ENCODE data around the gene NCKAP5. TPM values are rescaled to one million over a fixed set of nuclear protein-coding genes. Genes with fewer than 3 reads are reported as not detected.
A peak's percentile ranks its signal among the peaks of the same experiment; 100 is the strongest.

NCKAP5 gene
- total and polyA plus RNA-seq, 2 donors (not counting 1 experiment from before 2014, with no cell fraction given), result not detected

DNA sequence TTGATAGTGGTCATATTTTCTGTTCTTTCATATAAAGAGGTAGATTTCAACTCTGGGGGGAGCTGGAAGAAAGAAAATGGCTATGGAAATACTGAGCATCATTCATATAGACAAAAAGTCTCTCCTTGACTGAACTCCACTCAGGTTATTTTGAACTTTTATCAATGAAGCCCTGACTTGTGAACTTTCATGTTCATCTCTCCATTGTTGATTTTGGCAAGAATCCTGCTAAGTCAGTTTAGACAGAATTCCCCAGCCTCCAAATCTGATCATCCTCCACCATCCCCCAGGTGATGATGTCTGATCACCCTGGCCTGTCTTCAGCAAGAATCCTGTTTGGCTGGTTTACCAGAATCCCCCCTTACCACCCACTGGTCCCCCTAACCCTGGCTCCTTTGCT lies 395.0 kb downstream of the NCKAP5 start:
- H3K4me1 ChIP-seq (ENCODE audit: control insufficient read depth in 2 of 2, insufficient read depth in 2 of 2, low read length in 2 of 2), result no peaks in the 10 kb centered on the region
- DNase-seq, result no peak
- TF ChIP-seq EZH2 (IDR thresholded peaks at IDR 0.05; ENCODE audit: borderline replicate concordance, insufficient read depth, low read depth, low read length, poor library complexity, severe bottlenecking), result no peak
- TF ChIP-seq, protein P1, sequence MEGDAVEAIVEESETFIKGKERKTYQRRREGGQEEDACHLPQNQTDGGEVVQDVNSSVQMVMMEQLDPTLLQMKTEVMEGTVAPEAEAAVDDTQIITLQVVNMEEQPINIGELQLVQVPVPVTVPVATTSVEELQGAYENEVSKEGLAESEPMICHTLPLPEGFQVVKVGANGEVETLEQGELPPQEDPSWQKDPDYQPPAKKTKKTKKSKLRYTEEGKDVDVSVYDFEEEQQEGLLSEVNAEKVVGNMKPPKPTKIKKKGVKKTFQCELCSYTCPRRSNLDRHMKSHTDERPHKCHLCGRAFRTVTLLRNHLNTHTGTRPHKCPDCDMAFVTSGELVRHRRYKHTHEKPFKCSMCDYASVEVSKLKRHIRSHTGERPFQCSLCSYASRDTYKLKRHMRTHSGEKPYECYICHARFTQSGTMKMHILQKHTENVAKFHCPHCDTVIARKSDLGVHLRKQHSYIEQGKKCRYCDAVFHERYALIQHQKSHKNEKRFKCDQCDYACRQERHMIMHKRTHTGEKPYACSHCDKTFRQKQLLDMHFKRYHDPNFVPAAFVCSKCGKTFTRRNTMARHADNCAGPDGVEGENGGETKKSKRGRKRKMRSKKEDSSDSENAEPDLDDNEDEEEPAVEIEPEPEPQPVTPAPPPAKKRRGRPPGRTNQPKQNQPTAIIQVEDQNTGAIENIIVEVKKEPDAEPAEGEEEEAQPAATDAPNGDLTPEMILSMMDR (IDR thresholded peaks at IDR 0.05), result no peak
- H3K27ac ChIP-seq (ENCODE audit: low read length in 2 of 2), result no peak overlapping the region
- no peak for ATAC-seq (ENCODE audit: low read depth)
- H3K4me3 ChIP-seq (ENCODE audit: control extremely low read depth in 1 of 5, extremely low read depth in 1 of 5, insufficient read depth in 1 of 5, low read depth in 2 of 5, low read length in 4 of 5), result no peak overlapping the region
- no peaks in the 10 kb centered on the region for H3K9me3 Mint-ChIP-seq (ENCODE audit: insufficient read depth)
- no peak overlapping the region for H3K4me3 Mint-ChIP-seq
- no peaks in the 10 kb centered on the region for H3K27me3 ChIP-seq (replicated peaks in 1 of 4; ENCODE audit: control extremely low read depth in 1 of 4, control insufficient read depth in 3 of 4, insufficient read depth in 4 of 4, low read length in 3 of 4)
- no peaks in the 10 kb centered on the region for H3K36me3 ChIP-seq (replicated peaks in 1 of 2; ENCODE audit: control extremely low read depth in 1 of 2, control insufficient read depth in 1 of 2, extremely low read depth in 1 of 2, insufficient read depth in 2 of 2, low read length in 1 of 2)
- H3K4me1 Mint-ChIP-seq, result no peaks in the 10 kb centered on the region
- H3K4me2 ChIP-seq (replicated peaks; ENCODE audit: low read depth, low read length, poor library complexity, severe bottlenecking), result no peak overlapping the region
- intact Hi-C loops (cut with micrococcal nuclease), result no loop called here
- no peak overlapping the region for H3K9ac ChIP-seq (ENCODE audit: low read length)
- H4K20me1 ChIP-seq (ENCODE audit: control insufficient read depth, insufficient read depth, low read length, poor library complexity, severe bottlenecking), result no peaks in the 10 kb centered on the region
- ChIA-PET CTCF (interaction anchor here (1.8 kb wide), 1 partner anchor 626 kb away, joined by 8 read pairs; no protein-coding TSS in a partner anchor), POLR2A (no interaction called here)
- H3K9me3 ChIP-seq (ENCODE audit: control extremely low read depth in 1 of 3, control insufficient read depth in 2 of 3, insufficient read depth in 1 of 3, low read length in 2 of 3), result no peaks in the 10 kb centered on the region
- no peaks in the 10 kb centered on the region for H3K79me2 ChIP-seq (ENCODE audit: control insufficient read depth, insufficient read depth, low read length)
- H2AFZ ChIP-seq (ENCODE audit: insufficient read depth, low read depth, low read length, poor library complexity, severe bottlenecking), result no peak overlapping the region
- peaks cover 15% of the 10 kb centered on the region for H3K27me3 Mint-ChIP-seq
- no peak overlapping the region for H3K27ac Mint-ChIP-seq

DNA sequence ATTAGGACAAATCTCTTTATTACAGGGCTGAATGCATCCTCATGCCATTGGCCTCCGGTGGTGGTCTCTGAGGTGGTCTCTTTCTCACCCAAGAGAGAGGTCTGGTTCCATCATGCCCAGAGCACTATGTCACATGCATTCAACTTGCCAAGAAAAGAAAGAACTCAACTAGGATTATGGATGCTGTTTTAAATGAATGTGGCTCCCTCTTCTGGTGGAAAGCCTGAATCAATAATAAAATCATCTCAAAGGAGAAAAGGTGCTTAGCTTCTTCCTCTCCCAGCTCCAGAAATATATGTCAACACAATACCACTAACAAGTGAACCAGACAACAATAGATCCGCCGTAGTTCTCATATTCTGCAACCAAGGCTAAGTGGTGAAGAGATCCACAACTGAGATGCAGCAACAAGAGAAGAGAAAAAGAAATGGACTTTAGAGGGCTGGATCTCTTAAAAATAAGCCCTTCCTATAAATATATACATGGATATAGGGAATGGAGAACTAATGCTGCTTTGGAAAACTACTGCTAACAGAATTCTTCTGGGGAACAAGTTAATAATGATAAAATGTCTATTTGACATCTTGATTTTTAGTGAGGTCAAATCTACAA lies 396.8 kb downstream of the NCKAP5 start:
- Histone ChIP-seq H3K79me2 (ENCODE audit: control insufficient read depth, insufficient read depth, low read length) (no peaks in the 10 kb centered on the region), H3K4me3 (ENCODE audit: control extremely low read depth in 1 of 5, extremely low read depth in 1 of 5, insufficient read depth in 1 of 5, low read depth in 2 of 5, low read length in 4 of 5) (no peak overlapping the region), H3K4me2 (replicated peaks; ENCODE audit: low read depth, low read length, poor library complexity, severe bottlenecking) (no peak overlapping the region), H3K9ac (ENCODE audit: low read length) (no peak overlapping the region), H3K9me3 (ENCODE audit: control extremely low read depth in 1 of 3, control insufficient read depth in 2 of 3, insufficient read depth in 1 of 3, low read length in 2 of 3) (no peaks in the 10 kb centered on the region), H3K36me3 (replicated peaks in 1 of 2; ENCODE audit: control extremely low read depth in 1 of 2, control insufficient read depth in 1 of 2, extremely low read depth in 1 of 2, insufficient read depth in 2 of 2, low read length in 1 of 2) (no peaks in the 10 kb centered on the region), H3K27me3 (replicated peaks in 1 of 4; ENCODE audit: control extremely low read depth in 1 of 4, control insufficient read depth in 3 of 4, insufficient read depth in 4 of 4, low read length in 3 of 4) (no peaks in the 10 kb centered on the region), H2AFZ (ENCODE audit: insufficient read depth, low read depth, low read length, poor library complexity, severe bottlenecking) (no peak overlapping the region), H3K27ac (ENCODE audit: low read length in 2 of 2) (no peak overlapping the region), H3K4me1 (ENCODE audit: control insufficient read depth in 2 of 2, insufficient read depth in 2 of 2, low read length in 2 of 2) (no peaks in the 10 kb centered on the region), H4K20me1 (ENCODE audit: control insufficient read depth, insufficient read depth, low read length, poor library complexity, severe bottlenecking) (no peaks in the 10 kb centered on the region)
- Mint-ChIP-seq H3K27ac (no peak overlapping the region), H3K9me3 (ENCODE audit: insufficient read depth) (no peaks in the 10 kb centered on the region), H3K4me1 (no peaks in the 10 kb centered on the region), H3K4me3 (no peak overlapping the region), H3K27me3 (peaks cover 15% of the 10 kb centered on the region)
- peak; percentile 23 for DNase-seq
- no peak for ATAC-seq (ENCODE audit: low read depth)
- TF ChIP-seq EZH2 (IDR thresholded peaks at IDR 0.05; ENCODE audit: borderline replicate concordance, insufficient read depth, low read depth, low read length, poor library complexity, severe bottlenecking), result no peak
- TF ChIP-seq, protein P1 (IDR thresholded peaks at IDR 0.05), result peak; percentile 52
- intact Hi-C loops (cut with micrococcal nuclease), result no loop called here
- POLR2A ChIA-PET, result no interaction called here
- WGBS (ENCODE audit: insufficient coverage), result no CpG with 5 or more reads among the region's 3 CpGs
- CTCF ChIA-PET, result interaction anchor here (1.9 kb wide), 1 partner anchor 623 kb away, joined by 21 read pairs; no protein-coding TSS in a partner anchor
